Cardiac septum (tissue), 1 donor: ENCODE data around the gene RBM24. TPM values are rescaled to one million over a fixed set of nuclear protein-coding genes. Genes with fewer than 3 reads are reported as not detected.
"Not testable (repeated sequence)": the region's sequence is repeated elsewhere in the genome, so short reads cannot be mapped to it uniquely, and the experiment has no call there.

Source experiments
- DNase-seq: peaks from one replicate; pipeline ENCODE4 v3.0.0-alpha.2; 2020; ENCODE audit warnings: low spot score
- intact Hi-C: fragments of 100-400 bp; cut with DNase I; formaldehyde crosslinking; loops from one replicate; pipeline ENCODE4 v1.14.0; 2022
- total RNA-seq: library from RNA; stranded (reverse); fragmentation: NEBNext Ultra II Directional; extraction: Animal tissue kit (Norgen Biotek cat#: 25700); gene quantifications from one replicate; pipeline ENCODE4 v1.2.1, GENCODE V29; 2021
- donor health status: DM: no; HTN: no; CAD: no.

Gene RBM24
- total RNA-seq, 1 donor from 2014 or later = 221 TPM

- intact Hi-C loops, DNase-seq: not testable (repeated sequence)
These were observed 39.1 kb downstream of the RBM24 start for GRCh38 chr6:17320266-17320665.

- intact Hi-C loops = no loop called here
These were observed 50.1 kb downstream of the RBM24 start for GRCh38 chr6:17331238-17331637.

GRCh38 chr6:17334265-17334664 lies 53.1 kb downstream of the RBM24 start:
- DNase-seq = no peak
- intact Hi-C loops = no loop called here

More at GRCh38 chr6:17331238-17331637, 50.1 kb downstream of the RBM24 start:
- DNase-seq = no peak

- intact Hi-C loops = no loop called here
- DNase-seq = no peak
These were observed 55.3 kb downstream of the RBM24 start for GRCh38 chr6:17336425-17336824.

- no peak for DNase-seq
- intact Hi-C loops = no loop called here
These were observed 58.1 kb downstream of the RBM24 start for GRCh38 chr6:17339308-17339670.

- intact Hi-C loops = no loop called here
- DNase-seq = no peak
These were observed 60.1 kb downstream of the RBM24 start for GRCh38 chr6:17341117-17341805.

- DNase-seq = no peak
- intact Hi-C loops = no loop called here
These were observed 60.7 kb downstream of the RBM24 start for GRCh38 chr6:17341891-17342290.

- intact Hi-C loops = no loop called here
- no peak for DNase-seq
These were observed 62.1 kb downstream of the RBM24 start for GRCh38 chr6:17343215-17343614.

Other genes with a start within 250 kb of the RBM24 start
- gene STMND1, start 179.3 kb upstream of the RBM24 start, total RNA-seq = not detected
- gene CAP2, start 112.2 kb downstream of the RBM24 start, total RNA-seq = 120 TPM